HG02840 (cell line): ENCODE results near the gene PLD3.
"Not testable (repeated sequence)": the region's sequence is repeated elsewhere in the genome, so short reads cannot be mapped to it uniquely, and the experiment has no call there.

ENCODE experiments used
- ATAC-seq: cut with Tn5 transposase; IDR thresholded peaks from one replicate; pipeline ENCODE4 v1.9.1; 2021; ENCODE audit warnings: mild to moderate bottlenecking, moderate library complexity, moderate number of reproducible peaks; ENCODE audit not compliant: unreplicated experiment, low FRiP score

PLD3 gene

DNA sequence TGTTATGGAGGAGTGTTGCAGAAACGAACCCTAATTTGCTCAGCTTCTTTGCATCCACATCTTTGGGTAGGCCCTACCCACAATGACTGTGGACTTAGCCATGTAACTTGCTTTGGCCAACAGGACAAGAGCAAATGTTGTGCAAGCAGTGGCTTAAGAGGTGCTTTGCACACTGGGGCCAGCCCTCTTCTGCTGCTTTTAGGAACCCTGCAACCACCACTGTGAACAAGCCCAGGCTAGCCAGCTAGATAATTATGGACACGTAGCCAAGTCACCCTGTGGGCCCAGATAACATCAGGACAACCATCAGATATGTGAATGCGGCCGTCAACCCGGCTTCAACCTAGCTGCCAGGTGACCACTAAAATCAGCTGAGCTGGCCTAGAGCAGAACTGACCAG lies 17.4 kb upstream of the PLD3 start:
- ATAC-seq: no peak

DNA sequence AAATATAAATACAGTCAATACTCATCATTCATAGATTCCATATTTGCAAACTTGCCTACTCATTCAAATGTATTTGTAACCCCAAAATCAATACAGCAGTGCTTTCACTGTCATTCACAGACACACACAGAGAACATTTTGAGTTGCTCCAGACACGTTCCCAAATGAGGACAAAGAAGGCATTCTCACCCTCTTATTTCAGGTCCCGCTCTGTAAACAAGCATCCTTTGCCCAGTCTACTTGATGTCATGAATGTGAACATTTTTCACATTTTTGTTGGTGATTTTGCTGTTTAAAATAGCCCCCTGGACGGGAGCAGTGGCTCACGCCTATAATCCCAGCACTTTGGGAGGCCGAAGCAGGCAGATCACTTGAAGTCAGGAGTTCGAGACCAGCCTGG lies 15.8 kb upstream of the PLD3 start:
- ATAC-seq: no peak

DNA sequence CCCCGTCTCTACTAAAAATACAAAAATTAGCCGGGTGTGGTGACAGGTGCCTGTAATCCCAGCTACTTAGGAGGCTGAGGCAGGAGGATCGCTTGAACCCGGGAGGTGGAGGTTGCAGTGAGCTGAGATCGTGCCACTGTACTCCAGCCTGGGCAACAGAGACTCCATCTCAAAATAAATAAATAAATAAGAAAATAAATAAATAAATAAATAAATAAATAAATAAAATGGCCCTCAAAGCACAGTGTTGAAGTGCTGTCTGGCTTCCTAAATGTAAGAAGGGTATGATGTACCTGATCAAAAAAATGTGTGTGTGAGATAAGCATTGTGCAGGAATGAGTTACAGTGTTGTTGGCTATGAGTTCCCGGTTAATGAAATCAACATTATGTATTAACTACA lies 15.4 kb upstream of the PLD3 start:
- not testable (repeated sequence) for ATAC-seq

DNA sequence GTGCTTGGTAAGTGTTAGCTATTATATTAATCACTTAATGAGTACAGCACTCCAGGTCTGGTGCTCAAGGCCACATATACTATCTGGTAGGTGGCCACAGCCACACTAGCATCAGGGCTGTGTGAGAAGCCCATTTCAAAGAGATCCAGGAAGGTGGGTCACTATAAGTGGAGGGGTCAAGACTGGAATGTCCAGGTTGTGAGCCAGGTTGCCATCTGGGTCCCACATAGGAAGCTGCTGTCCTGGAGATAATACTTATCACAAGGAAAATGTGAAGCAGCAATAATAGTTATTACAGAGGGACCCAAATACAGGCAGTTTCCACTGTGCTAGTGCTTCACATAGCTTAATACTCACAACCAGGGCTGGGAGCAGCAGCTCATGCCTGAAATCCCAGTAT lies 13.4 kb upstream of the PLD3 start:
- no peak for ATAC-seq

DNA sequence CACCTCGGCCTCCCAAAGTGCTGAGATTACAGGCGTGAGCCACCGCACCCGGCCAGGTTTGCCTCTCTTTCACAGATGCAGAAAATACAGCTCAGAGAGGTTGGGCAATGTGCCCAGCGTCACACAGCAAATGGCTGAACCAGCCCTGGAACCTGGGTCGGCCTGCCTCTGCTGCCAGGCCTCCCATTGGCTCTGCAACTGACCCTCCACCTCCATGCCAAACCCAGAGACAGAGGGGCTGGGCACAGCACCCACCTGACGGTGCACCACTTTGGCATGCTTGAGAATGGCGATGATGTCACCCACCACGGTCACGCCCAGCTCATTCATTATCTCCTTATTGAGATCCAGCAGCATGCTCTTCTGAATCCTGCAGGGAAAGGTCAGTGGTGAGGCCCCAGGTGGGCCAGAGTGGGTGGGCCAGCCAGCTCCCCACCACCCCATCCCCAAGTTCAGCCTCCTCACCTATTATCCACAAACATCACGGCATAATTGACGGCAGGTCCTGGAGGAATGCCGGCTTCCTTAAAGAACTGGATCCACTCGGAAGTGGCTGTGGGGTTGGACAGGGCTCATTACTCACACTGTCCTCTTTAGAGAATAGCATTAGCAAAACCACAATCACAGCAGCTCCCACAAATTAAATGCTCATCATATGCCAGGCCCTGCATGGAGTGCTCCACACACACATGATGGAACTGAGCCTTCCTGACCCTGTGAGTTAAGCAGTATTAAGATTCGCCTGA lies 12.5 kb upstream of the PLD3 start:
- no peak for ATAC-seq

DNA sequence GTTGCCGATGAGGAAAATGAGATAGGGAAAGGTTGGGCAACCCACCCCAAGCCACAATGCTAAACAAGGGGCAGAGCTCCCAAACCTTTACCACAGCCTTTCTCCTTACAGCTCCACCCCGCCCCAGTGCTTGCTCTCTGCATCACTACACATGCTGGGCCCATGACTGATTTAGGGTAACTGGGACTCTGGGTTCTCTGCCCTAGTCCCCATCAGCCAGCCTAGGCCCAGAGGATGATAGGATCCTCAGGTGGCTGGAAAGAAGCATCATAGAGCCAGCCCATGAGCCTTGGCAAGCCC lies 11.9 kb upstream of the PLD3 start:
- no peak for ATAC-seq

DNA sequence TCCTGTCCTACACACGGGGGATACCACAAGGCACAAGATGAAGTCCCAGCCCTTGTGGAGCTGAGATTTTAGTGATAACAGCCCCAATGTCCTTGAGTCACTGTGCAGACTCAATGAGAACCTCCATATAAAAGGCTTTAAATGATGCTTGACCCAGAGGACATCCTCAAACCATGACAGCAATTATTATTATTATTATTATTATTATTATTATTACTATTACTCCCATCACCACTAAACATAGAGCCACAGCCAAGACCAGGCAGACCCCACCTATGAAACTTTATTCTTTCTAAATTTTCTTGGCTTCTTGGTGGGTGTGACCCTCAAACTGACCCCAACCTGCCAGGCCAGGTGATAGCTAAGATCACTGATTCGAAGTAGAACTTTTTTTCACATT lies 11.4 kb upstream of the PLD3 start:
- no peak for ATAC-seq

DNA sequence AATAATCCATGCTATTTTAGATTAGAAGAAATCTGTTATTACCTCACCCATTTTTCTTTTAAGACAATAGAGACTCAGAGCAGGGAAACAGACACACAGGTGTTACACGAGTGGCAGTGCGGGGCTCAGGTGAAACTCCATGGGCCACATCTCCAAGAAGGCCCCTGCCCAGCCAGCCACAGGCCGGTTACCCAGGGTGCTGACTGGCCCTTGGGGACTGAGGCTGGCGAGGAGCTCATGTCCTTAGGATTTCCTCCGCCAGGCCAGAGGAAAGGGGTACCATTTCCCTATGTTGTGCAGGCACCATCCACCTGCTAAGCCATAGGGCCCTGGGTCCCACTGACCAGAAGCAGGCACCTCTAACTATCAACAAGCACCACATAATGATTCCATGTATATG lies 10.9 kb upstream of the PLD3 start:
- no peak for ATAC-seq

DNA sequence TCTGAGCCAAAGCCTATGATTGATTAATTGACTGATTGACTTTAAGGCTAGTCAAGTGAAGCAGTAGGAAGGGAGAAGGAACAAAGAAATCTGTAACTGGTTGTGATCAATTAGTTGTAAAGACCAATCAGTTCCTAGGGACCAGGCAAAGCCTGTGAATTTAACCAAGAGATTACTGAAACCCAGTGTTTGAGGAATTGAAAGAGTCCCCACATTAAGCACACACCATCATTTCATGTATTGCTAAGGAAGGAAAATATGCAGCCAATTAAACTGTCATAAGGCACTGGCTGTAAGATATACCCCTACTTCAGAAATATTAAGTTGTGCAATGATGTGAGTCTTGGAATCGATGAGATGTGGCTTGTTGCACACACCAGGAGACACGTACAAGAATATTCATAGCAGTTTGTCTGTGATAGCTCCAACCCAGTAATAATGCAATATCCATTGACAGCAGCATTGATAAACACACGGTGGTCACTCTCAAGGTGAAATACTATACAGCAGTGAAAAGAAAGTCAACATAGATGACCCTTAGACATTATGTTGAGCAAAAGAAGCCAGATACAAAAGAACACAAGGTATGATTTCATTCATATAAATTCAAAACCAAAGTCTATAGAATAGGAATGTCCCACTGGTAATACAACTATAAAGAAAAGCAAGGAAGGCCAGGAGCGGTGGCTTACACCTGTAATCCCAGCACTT lies 9.3 kb upstream of the PLD3 start:
- no peak for ATAC-seq

DNA sequence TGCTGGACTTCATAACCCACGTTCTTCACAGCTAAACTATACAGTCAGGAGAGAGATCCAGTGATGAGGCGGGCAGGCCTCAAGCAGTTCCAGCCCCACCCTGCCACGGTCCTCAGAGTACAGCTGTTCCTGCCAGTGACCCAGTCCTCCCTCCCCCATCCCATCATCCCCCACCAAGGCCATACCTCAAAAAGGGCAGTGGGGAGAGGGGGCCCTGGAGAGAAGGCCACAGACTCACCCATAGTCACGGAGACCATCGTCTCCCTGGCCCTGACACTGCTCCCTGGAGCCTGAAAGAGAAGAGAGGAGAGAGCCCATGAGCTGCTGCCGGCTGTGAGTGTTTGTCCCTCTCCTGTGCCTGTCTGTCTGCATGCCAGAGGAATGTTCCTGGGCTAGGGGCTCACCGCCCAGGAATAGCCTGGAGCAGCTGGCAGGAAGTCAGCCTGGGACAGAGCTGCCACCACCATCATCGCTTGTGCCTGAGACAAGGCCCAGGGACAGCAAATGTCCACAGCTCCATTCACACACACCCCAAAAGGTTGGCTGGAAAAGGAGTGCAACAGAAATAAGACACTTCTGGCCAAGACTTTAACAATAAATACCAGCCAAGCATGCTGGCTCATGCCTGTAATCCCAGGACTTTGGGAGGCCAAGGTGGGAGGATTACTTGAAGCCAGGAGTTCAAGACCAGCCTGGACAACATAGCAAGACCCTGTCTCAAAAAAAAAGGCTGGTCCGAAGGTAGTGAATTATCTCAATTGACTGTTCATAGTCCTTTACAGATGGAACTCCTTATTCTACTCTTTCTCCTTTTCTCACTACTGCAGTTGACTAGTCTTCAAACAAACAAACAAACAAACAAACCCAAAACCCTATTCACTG lies 6.7 kb upstream of the PLD3 start:
- ATAC-seq: no peak

DNA sequence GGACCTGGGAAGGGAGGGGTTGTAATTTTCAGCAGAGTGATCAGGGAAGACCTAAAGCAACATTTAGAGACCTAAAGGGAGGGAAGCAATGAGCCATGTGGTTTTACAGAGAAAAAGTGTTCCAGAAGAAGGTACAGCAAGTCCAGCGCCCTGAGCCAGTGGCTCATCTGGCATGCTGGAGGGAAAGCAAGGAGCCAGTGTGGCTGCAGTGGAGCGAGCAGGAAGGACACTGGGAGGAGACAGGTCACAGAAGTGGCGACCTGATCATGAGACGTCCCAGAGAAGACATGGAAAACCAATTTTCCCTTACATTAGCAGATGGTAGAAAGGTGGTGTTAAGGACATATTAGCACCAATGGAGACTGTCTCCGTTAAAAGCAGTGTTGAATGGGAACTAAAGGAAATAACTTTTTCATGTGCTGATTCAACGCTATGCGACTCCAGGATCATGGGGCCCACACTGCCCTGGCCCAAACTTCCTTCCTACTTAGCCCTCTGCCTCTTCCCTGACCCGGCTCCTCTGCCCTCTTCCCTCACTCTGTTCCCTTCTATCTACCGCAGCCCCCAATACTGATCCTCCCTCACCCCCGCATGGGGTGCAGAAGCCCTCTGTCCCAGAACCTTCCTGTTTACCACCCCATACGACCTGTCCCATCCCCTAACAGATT lies 5.7 kb upstream of the PLD3 start:
- ATAC-seq: no peak

DNA sequence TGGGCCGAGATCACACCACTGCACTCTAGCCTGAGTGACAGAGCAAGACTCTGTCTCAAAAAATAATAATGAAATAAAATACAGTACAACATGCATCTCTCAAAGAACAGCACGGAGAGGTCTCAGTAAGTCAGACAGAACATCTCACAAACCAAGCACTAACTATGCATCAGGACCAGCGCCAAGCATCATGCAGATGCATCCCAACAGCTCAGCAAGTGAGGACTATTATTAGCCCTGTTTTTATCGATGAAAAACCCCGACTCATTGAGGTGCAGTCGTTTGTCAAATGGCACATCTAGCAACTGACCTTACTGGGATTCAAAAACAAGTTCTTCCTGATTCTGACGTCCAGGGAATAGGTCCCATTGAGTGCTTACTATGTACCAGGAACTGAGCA lies 4.1 kb upstream of the PLD3 start:
- ATAC-seq: no peak

DNA sequence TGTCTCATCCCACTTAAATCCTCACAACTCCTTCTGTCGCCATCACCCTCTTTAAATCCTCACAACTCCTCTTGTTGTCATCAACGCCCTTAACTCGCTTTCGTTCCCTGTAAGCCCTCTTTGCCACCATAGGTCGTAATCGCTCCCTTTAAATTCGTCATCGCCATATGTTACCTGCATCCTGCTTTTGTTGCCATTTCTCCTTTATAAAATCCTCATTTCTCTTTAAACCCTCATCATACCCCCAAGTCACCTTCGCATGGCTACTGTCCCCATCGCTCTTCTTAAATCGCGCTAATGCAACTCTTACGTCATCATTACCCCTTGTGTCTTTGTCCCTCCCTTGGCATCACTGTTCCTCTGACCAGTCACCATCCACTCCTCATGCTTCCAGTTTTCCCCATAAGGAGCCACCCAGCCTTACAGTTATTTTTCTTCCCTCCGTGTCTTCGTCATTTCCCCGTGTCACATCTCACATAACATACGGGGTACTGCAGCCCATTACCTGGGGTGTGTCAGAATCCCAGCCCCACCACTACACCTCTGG lies 539 bp downstream of the PLD3 start:
- no peak for ATAC-seq

DNA sequence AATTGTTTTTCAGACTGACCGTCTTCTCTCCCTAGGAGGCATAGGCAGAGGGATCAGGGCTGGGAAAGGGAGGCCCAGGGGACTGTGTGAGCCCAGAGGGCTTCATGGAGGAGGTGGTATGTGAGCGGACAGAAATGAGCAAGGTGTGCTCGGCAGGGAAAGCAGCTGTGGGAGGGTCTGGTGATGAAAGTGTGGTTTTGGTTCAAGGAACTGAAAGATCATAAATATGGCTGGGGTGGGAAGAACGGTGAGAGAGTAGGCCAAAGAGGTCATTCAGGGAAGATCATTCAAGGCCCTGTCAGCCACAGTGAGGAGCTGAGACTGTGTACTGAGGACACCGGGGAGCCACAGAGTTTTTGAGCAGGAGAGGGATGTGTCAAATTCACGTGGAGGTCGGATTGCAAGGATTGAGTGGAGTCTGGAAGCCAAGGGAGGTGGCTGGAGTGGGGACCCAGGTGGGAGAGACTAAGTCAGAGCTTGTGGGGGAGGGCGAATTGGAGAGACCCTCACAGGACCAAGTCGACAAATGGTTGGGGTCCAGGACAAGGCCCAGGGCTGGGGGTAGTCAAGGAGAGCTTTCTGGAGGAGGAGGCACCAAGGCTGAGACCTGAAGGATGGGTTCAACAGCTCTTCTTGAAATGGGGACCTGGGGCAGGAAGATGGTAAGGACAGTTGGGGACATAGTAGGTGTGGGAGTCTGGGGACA lies 7.6 kb downstream of the PLD3 start:
- ATAC-seq: no peak

DNA sequence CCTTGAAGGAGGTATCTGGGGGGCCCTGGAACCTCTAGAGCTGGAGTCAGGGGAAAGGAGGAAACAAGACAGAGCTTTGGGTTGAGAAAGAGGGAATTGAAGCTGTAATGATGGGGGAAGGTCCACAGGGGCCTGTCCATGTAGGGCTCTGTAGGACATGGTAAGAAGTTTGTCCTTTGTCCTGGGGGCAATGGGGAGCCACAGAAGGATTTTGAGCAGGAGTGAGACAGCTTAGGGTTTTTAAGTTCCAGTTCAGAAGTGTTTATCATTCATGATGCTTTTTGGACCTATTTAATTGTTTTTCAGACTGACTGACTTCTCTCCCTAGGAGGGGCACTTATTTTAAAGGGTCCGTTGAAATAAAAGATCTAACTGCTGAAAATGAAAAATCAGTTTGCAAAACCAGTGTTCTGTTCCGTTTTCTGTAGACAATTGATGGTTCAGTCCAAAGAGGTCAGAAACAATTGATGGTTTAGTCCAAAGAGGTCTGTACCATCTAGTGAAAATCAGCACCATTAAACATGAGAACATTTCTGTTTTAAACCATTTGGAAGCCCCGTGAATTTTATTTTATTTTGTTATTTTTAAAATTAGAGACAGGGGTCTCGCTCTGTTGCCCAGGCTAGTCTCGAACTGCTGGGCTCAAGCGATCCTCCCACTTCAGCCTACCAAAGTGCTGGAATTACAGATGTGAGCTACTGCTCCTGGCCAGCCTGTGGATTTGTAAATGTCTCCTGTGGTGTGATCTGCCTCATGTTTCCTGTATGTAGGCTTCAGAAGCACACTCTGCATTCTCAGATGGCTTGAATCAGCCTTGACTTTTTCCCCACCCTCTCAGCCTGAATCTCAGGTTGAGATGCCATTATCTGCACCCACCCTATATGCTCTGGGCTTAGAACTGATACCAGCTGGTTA lies 8.4 kb downstream of the PLD3 start:
- ATAC-seq: no peak

DNA sequence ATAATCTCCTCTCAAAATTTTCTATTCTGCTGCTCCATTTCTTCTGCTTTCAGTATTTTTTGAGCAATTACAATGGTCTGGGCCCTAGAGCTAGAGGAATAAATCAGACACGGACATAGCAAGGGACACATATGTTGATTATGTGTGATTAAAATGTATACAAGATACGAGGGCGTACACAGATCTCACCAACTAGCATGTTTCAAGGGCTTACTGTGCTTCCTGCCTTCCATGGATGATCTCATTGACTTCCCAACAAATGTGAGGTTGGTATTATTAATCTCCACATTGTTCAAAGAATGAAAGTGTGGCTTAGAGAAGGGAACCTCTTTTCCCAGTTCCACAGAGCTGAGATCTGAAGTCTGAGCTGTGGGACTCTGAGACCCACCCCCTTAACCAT lies 9.1 kb downstream of the PLD3 start:
- no peak for ATAC-seq

DNA sequence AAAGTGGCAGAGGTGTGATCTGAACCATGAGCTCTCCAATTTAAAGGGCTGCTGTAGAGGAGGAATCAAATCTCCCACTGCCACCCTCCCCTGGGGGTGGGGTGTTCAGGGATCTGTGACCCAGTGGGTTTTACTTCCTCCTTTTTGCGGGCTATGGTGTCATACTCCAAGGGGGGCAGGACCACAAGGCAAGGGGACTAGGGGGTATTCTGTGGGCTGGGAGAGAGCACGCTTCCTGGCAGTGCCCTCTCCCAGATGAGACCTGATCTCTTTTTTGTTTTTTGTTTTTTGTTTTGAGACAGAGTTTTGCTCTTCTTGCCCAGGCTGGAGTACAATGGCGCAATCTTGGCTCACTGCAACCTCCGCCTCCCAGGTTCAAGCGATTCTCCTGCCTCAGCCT lies 10.3 kb downstream of the PLD3 start:
- no peak for ATAC-seq

DNA sequence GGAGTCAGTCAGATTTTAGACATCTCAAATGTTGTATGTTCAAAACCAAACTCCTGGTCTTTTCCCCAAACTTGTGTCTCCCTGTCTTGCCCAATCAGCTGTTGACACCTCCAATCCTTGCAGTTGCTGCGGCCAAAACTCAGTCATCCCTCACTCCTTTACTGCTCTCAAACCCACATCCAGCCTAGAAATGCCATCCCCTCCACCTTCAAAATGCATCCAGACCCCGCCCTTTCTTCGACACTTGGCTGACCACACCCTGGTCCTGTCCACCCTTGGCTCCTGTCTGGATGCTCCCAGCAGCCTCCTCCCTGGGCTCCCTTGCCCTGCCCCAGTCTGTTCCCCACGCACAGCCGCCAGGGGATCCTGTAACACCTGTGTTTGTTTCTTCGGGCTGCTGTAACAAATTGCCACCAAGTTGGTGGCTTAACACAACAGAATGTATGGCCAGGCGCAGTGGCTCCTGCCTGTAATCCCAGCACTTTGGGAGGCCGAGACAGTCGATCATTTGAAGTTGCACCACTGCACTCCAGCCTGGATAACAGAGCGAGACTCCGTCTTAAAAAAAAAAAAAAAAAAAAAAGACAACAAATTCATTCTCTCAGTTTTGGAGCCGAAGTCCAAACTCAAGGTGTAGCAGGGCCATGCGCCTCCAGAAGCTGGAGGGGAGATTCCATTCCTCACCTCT lies 11.7 kb downstream of the PLD3 start:
- ATAC-seq: no peak
